Activated CD8-positive, alpha-beta memory T cell treated with anti-CD3 and anti-CD28 coated beads, Interleukin-2, amount 50 U/mL, for 24 hours (primary cell): ENCODE data around the gene HES7.

Source experiments
- DNase-seq: peaks from one replicate; pipeline ENCODE4 v3.0.0-alpha.2; 2020; ENCODE audit errors: extremely low read depth

HES7 gene

DNA sequence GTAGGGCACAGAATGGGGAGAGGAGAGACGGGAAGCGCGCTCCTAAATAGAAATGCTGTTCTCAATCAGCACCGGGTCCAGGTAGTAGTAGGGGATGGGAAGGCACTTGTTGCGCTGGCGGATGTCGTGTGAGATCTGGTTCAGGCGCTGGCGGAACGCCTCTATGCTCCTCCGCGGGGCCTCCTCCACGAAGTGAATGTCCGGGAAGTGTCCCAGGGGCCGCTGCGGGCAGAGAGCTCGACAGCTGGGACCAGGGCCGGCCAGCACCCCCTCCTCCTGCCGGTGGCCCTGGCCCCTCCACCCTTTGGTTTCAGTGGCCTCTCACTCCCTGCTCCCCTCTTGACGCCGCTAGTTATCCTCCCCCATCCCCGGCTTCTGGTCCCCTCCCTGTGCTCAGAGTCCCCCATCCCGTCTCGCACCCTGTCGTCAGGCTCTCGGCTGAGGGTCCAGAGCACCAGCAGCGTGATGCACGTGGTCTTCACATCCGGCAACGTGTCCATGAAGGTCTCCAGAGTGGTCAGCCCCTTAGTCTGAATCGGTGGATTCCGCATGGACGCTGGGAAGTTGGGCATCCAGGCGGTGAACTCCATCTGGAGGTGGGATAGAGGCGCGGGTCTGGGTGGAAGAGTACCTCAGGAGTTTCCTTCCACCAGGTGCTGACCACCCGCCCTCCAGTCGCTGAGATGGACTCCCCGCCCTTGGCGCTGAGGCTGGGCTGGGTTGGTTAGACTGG lies 51.0 kb downstream of the HES7 start:
- DNase-seq, result no peak

DNA sequence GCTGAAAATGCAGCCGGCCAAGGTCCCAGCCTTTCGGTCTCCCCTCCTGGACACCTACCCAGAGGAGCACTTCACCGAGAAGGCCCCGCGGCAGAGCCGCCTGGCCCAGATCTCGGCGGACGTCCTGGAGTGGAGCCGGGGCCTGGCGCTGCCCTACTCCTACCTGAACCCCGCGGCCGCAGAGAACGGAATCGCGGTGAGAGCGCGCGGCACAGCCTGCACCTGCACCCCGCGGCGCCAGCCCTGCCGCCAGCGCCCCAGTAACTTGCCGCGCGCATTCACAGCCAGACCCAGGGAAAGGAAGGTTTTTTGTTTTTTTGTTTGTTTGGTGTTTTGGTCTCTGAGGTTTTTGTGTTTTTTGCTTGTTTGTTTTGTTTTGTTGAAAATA lies 51.6 kb downstream of the HES7 start:
- no peak for DNase-seq

DNA sequence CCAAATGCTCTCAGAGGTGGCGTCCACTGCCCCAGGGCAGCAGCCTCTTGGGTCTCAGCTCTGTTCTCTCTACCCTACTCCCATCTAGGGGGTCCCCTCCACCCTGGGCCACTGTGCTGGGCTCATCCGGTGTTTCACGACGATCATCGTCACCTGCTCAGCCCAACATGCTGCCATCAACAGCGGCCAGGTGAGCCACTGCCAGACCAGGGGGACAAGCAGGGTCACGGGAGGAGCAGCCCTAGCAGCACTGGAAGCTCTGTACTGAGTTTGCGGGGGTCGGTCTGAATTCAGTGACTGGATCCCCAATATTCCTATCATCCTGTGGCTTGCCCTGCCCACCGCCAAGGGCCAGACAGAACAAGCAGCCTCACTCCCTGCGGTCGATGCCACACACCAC lies 52.4 kb downstream of the HES7 start:
- DNase-seq, result no peak
